ENCODE results near the gene CDC42. TPM values are rescaled to one million over a fixed set of nuclear protein-coding genes. Genes with fewer than 3 reads are reported as not detected.
A peak's percentile ranks its signal among the peaks of the same experiment; 100 is the strongest.

Gene CDC42
- total and polyA plus RNA-seq, 10 of the 15 experiments (the other 5 are each of a cell fraction or from before 2014, with no cell fraction given) = 184 to 479 (median 326) TPM

GRCh38 chr1:22074803-22075202 is 22.3 kb downstream of the CDC42 start:
- intact Hi-C loops (cut with micrococcal nuclease; ENCODE audit: unreplicated experiment) = no loop called here
- RAD21 ChIA-PET (ENCODE audit: unreplicated experiment) = interaction anchor here (1.1 to 1.6 kb wide), 2 partner anchors 16 to 48 kb away, joined by 4 read pairs; no protein-coding TSS in a partner anchor

DNA sequence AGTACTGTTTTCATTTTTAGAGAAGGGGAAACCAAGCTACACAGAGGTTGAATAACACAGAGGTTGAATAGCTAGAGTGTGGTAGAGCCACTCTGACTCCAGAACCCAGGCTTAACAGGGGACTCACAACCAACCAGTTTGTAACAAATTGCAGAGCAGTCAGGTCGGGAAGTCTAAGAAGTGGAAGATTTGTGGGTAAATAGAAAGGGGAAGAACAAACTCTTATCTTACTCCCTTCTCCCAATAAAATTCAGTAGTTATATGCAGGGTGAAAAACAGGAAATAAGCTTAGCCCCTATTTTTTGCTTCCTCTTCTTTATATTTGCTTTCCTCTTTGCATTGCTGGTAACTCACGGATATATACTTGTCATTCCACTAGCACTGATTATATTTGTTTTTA is 23.2 kb downstream of the CDC42 start:
- ChIA-PET SMC1A (ENCODE audit: uncharacterized antibody, unreplicated experiment) (interaction anchor here (0.9 to 2.4 kb wide), 5 partner anchors 10 to 53 kb away, joined by 3 to 10 read pairs (median 6); no protein-coding TSS in a partner anchor), CTCF (no interaction called here), POLR2A (interaction anchor here (0.6 kb wide), 1 partner anchor 30 kb away, joined by 3 read pairs; no protein-coding TSS in a partner anchor), RAD21 (ENCODE audit: unreplicated experiment) (interaction anchor here (0.6 to 1.6 kb wide), 3 partner anchors 17 to 51 kb away, joined by 3 to 4 read pairs (median 4); no protein-coding TSS in a partner anchor)
- Histone ChIP-seq H3K9ac (ENCODE audit: control insufficient read depth, insufficient read depth, low read length) (no peak overlapping the region), H4K20me1 (ENCODE audit: control insufficient read depth, insufficient read depth) (peaks cover 11% of the 10 kb centered on the region; the same call in 1 of the 2 replicates), H3K27me3 (replicated peaks in 1 of 2; ENCODE audit: control insufficient read depth in 2 of 2, insufficient read depth in 2 of 2, low read length in 1 of 2) (no peaks in the 10 kb centered on the region), H3K4me1 (ENCODE audit: control insufficient read depth, insufficient read depth, low read length) (peaks cover 48% of the 10 kb centered on the region), H3K27ac (ENCODE audit: control insufficient read depth, insufficient read depth) (0 out of 2 replicates have a peak overlapping the region, but pooled peaks have one; percentile 3), H3K4me2 (ENCODE audit: control insufficient read depth, insufficient read depth) (peak overlapping the region; percentile 56), H3K4me3 (no peak overlapping the region), H3K9me3 (replicated peaks; ENCODE audit: control insufficient read depth, insufficient read depth, low read length) (no peaks in the 10 kb centered on the region), H2AFZ (ENCODE audit: control insufficient read depth, low read depth, low read length) (no peak overlapping the region), H3K36me3 (ENCODE audit: control insufficient read depth in 2 of 2, insufficient read depth in 2 of 2, low read length in 1 of 2) (peaks cover 1 to 20% of the 10 kb centered on the region in 2 experiments), H3K79me2 (ENCODE audit: control insufficient read depth, insufficient read depth, low read length) (peaks cover 89% of the 10 kb centered on the region)
- no peak for DNase-seq (ENCODE audit: low read depth, low spot score)
- no peak for FAIRE-seq
- ATAC-seq = peak; percentile 56
- intact Hi-C loops (cut with micrococcal nuclease; ENCODE audit: unreplicated experiment) (no loop called here), in situ Hi-C loops (cut with MboI) (no loop called here)
- WGBS (ENCODE audit: insufficient coverage, insufficient replicate concordance, low lambda C conversion rate, missing lambda C conversion rate) = 3% methylated on average over 2 of the region's 2 CpGs
- BruUV-seq (replicated peaks) = no TSS peak
- no peak for TF ChIP-seq ZZZ3 (IDR thresholded peaks at IDR 0.05; ENCODE audit: control insufficient read depth, insufficient read length, low read depth)
- TF ChIP-seq FOXK2 (IDR thresholded peaks at IDR 0.05) = no peak
- no peak for TF ChIP-seq IKZF2 (IDR thresholded peaks at IDR 0.05)
- TF ChIP-seq ESRRA (IDR thresholded peaks at IDR 0.05; ENCODE audit: low read length) = no peak
- no peak for TF ChIP-seq EGR1 (IDR thresholded peaks at IDR 0.05; ENCODE audit: borderline replicate concordance in 1 of 2, low read depth in 2 of 2, low read length in 2 of 2)
- TF ChIP-seq GABPA (IDR thresholded peaks at IDR 0.05; ENCODE audit: low read depth) = no peak
- TF ChIP-seq, protein P1, sequence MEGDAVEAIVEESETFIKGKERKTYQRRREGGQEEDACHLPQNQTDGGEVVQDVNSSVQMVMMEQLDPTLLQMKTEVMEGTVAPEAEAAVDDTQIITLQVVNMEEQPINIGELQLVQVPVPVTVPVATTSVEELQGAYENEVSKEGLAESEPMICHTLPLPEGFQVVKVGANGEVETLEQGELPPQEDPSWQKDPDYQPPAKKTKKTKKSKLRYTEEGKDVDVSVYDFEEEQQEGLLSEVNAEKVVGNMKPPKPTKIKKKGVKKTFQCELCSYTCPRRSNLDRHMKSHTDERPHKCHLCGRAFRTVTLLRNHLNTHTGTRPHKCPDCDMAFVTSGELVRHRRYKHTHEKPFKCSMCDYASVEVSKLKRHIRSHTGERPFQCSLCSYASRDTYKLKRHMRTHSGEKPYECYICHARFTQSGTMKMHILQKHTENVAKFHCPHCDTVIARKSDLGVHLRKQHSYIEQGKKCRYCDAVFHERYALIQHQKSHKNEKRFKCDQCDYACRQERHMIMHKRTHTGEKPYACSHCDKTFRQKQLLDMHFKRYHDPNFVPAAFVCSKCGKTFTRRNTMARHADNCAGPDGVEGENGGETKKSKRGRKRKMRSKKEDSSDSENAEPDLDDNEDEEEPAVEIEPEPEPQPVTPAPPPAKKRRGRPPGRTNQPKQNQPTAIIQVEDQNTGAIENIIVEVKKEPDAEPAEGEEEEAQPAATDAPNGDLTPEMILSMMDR (IDR thresholded peaks at IDR 0.05 in 2 of 3, conservative IDR thresholded peaks at IDR 0.05 in 1 of 3; ENCODE audit: control insufficient read depth in 2 of 3, extremely low read depth in 1 of 3, insufficient read depth in 1 of 3, low read depth in 3 of 3, low read length in 3 of 3) = no peak
- no peak for TF ChIP-seq IRF4 (IDR thresholded peaks at IDR 0.05; ENCODE audit: low read depth, low read length)

More at GRCh38 chr1:22074803-22075202, 22.3 kb downstream of the CDC42 start:
- Histone ChIP-seq H3K4me1 (ENCODE audit: control insufficient read depth, insufficient read depth, low read length) (peaks cover 44% of the 10 kb centered on the region), H3K4me2 (ENCODE audit: control insufficient read depth, insufficient read depth) (peak overlapping the region; percentile 31), H2AFZ (ENCODE audit: control insufficient read depth, low read depth, low read length) (no peak overlapping the region), H3K4me3 (no peak overlapping the region; the same call in 1 of the 2 replicates), H3K27me3 (replicated peaks in 1 of 2; ENCODE audit: control insufficient read depth in 2 of 2, insufficient read depth in 2 of 2, low read length in 1 of 2) (no peaks in the 10 kb centered on the region), H3K9ac (ENCODE audit: control insufficient read depth, insufficient read depth, low read length) (no peak overlapping the region), H3K9me3 (replicated peaks; ENCODE audit: control insufficient read depth, insufficient read depth, low read length) (no peaks in the 10 kb centered on the region; the same call in 2 of the 3 replicates), H3K79me2 (ENCODE audit: control insufficient read depth, insufficient read depth, low read length) (peaks cover 89% of the 10 kb centered on the region), H3K36me3 (ENCODE audit: control insufficient read depth in 2 of 2, insufficient read depth in 2 of 2, low read length in 1 of 2) (peaks cover 1 to 20% of the 10 kb centered on the region in 2 experiments), H3K27ac (ENCODE audit: control insufficient read depth, insufficient read depth) (peak overlapping the region; percentile 46; the same call in 1 of the 2 replicates), H4K20me1 (ENCODE audit: control insufficient read depth, insufficient read depth) (peaks cover 13% of the 10 kb centered on the region; the same call in 1 of the 2 replicates)
- 4% methylated on average over 1 of the region's 1 CpG for WGBS (ENCODE audit: insufficient coverage, insufficient replicate concordance, low lambda C conversion rate, missing lambda C conversion rate)
- ChIA-PET CTCF (interaction anchor here (0.5 to 0.9 kb wide), 6 partner anchors 31 to 1336 kb away, joined by 3 read pairs; no protein-coding TSS in a partner anchor), SMC1A (ENCODE audit: uncharacterized antibody, unreplicated experiment) (interaction anchor here (2.1 to 2.4 kb wide), 3 partner anchors 9 to 52 kb away, joined by 6 to 10 read pairs (median 7); no protein-coding TSS in a partner anchor), POLR2A (no interaction called here)
- FAIRE-seq (no peak), ATAC-seq (peak; percentile 78), DNase-seq (ENCODE audit: low read depth, low spot score) (no peak)
- no TSS peak for BruUV-seq (replicated peaks)
- in situ Hi-C loops (cut with MboI) = no loop called here
- no peak for TF ChIP-seq CREB1 (IDR thresholded peaks at IDR 0.05; ENCODE audit: low read depth)
- TF ChIP-seq FOXM1 (IDR thresholded peaks at IDR 0.05; ENCODE audit: low read depth, low read length) = 0 out of 2 replicates have a peak, but pooled peaks have one; percentile 31
- no peak for TF ChIP-seq TAF1 (IDR thresholded peaks at IDR 0.05; ENCODE audit: borderline replicate concordance, low read depth, low read length)
- TF ChIP-seq KAT2A (conservative IDR thresholded peaks at IDR 0.05; ENCODE audit: control insufficient read depth, low read depth, low read length) = no peak
- no peak for TF ChIP-seq SUZ12 (IDR thresholded peaks at IDR 0.05; ENCODE audit: unreplicated experiment)
- TF ChIP-seq SPI1 (IDR thresholded peaks at IDR 0.05; ENCODE audit: borderline replicate concordance, insufficient read depth, low read depth, low read length) = peak; percentile 34; the same call in 1 of the 2 replicates
- no peak for TF ChIP-seq IRF4 (IDR thresholded peaks at IDR 0.05; ENCODE audit: low read depth, low read length)
- TF ChIP-seq BRCA1 (IDR thresholded peaks at IDR 0.05; ENCODE audit: low read depth, low read length) = no peak

Measured in GM12878 (cell line).